GM10248 (cell line): Measurements from ENCODE around the gene ROBO1.

Experiments
- CTCF ChIA-PET: fragments of 300-600 bp; sonication (Branson Sonifier 250); formaldehyde crosslinking; extraction: SDS; loops from one replicate; lab custom pipeline; 2021; ENCODE audit warnings: antibody characterized with exemption; lab: Yijun Ruan, JAX
- POLR2A ChIA-PET: fragments of 350-650 bp; sonication (Branson Sonifier 250); formaldehyde crosslinking; extraction: SDS; loops from one replicate; lab custom pipeline; 2020; ENCODE audit warnings: antibody characterized with exemption; lab: Yijun Ruan, JAX
- DNase-seq: peaks from one replicate; pipeline ENCODE4 v3.0.0; 2012; ENCODE audit errors: extremely low spot score
- CTCF ChIP-seq: IDR thresholded peaks from 2 replicates; pipeline ENCODE4 v1.5.1; 2012; ENCODE audit warnings: mild to moderate bottlenecking, low read depth; ENCODE audit errors: extremely low read depth, missing control alignments, control extremely low read depth

ROBO1 gene

GRCh38 chr3:79378064-79378463 lies 389.7 kb downstream of the ROBO1 start:
- DNase-seq = no peak
- TF ChIP-seq CTCF = no peak
- ChIA-PET CTCF (no interaction called here), POLR2A (no interaction called here)

- TF ChIP-seq CTCF = no peak
- POLR2A ChIA-PET = no interaction called here
- no peak for DNase-seq
- CTCF ChIA-PET = no interaction called here
Observed at GRCh38 chr3:79369306-79369705, 398.5 kb downstream of the ROBO1 start.

GRCh38 chr3:79368403-79368802 lies 399.4 kb downstream of the ROBO1 start:
- ChIA-PET POLR2A (no interaction called here), CTCF (no interaction called here)
- DNase-seq = no peak
- TF ChIP-seq CTCF = no peak

GRCh38 chr3:79367803-79368202 lies 400.0 kb downstream of the ROBO1 start:
- ChIA-PET POLR2A (no interaction called here), CTCF (no interaction called here)
- no peak for TF ChIP-seq CTCF
- no peak for DNase-seq

- ChIA-PET POLR2A (no interaction called here), CTCF (interaction anchor here (0.6 to 0.9 kb wide), 2 partner anchors 20 to 282 kb away, joined by 3 read pairs; no protein-coding TSS in a partner anchor)
- no peak for TF ChIP-seq CTCF
- no peak for DNase-seq
Observed at GRCh38 chr3:79367066-79367465, 400.7 kb downstream of the ROBO1 start.

- TF ChIP-seq CTCF = no peak
- ChIA-PET POLR2A (no interaction called here), CTCF (interaction anchor here (0.6 to 0.9 kb wide), 2 partner anchors 19 to 281 kb away, joined by 3 read pairs; no protein-coding TSS in a partner anchor)
- no peak for DNase-seq
Observed at GRCh38 chr3:79366414-79366813, 401.4 kb downstream of the ROBO1 start.
